Neural cell (in vitro differentiated cells): Measurements from ENCODE around the gene MAST4.

Source experiments
- CTCF ChIP-seq: fragments of 450-650 bp; IDR thresholded peaks from 2 replicates; pipeline ENCODE4 v1.5.1; 2014; ENCODE audit warnings: antibody characterized with exemption, mild to moderate bottlenecking, moderate library complexity; ENCODE audit not compliant: poor library complexity, severe bottlenecking
- EZH2 ChIP-seq: fragments of 200-600, 300-800 bp; shearing (Covaris generic), sonication (generic); IDR thresholded peaks from 2 replicates; pipeline ENCODE4 v1.6.1; 2014; ENCODE audit warnings: antibody characterized with exemption, low read length, borderline replicate concordance, mild to moderate bottlenecking; ENCODE audit not compliant: insufficient read depth, poor library complexity, severe bottlenecking
- MXI1 ChIP-seq: fragments of 450-650 bp; conservative IDR thresholded peaks from 2 replicates; pipeline ENCODE4 v1.6.1; 2014; ENCODE audit warnings: antibody characterized with exemption, mild to moderate bottlenecking; ENCODE audit not compliant: poor library complexity, severe bottlenecking
- POLR2AphosphoS5 ChIP-seq: IDR thresholded peaks from 2 replicates; pipeline ENCODE4 v1.6.1; 2012
- RAD21 ChIP-seq: fragments of 450-650 bp; conservative IDR thresholded peaks from 2 replicates; pipeline ENCODE4 v1.6.1; 2014; ENCODE audit warnings: antibody characterized with exemption, mild to moderate bottlenecking, moderate library complexity
- SMC3 ChIP-seq: fragments of 450-650 bp; conservative IDR thresholded peaks from 2 replicates; pipeline ENCODE4 v1.6.1; 2014; ENCODE audit warnings: antibody characterized with exemption, mild to moderate bottlenecking, moderate library complexity; ENCODE audit not compliant: poor library complexity
- TAF1 ChIP-seq: IDR thresholded peaks from 2 replicates; pipeline ENCODE4 v1.6.1; 2012; ENCODE audit warnings: low read depth

- no peak for TF ChIP-seq CTCF
- TF ChIP-seq RAD21: no peak
- no peak for TF ChIP-seq EZH2
- no peak for TF ChIP-seq TAF1
- TF ChIP-seq POLR2AphosphoS5: no peak
- no peak for TF ChIP-seq SMC3
- TF ChIP-seq MXI1: no peak
Observed at GRCh38 chr5:66889524-66889923, 293.3 kb downstream of the MAST4 start.
